IMR-90 (cell line): ENCODE data around the gene SEMA6D. TPM values are rescaled to one million over a fixed set of nuclear protein-coding genes. Genes with fewer than 3 reads are reported as not detected.

Experiments
- ATAC-seq: fragments of 200-7000 bp; cut with Tn5 transposase; 2 replicates; pipeline ENCODE4 v1.9.1; 2020; ENCODE audit warnings: low read depth, mild to moderate bottlenecking, moderate library complexity
- BruUV-seq: library from RNA; stranded (reverse); fragments of 400-500 nt; replicated peaks from 2 replicates; lab custom pipeline; 2021; lab: Mats Ljungman, UMichigan
- CTCF ChIA-PET: fragments of 300-600 bp; formaldehyde crosslinking; extraction: SDS; loops from one replicate; lab custom pipeline; 2021; ENCODE audit warnings: antibody characterized with exemption; lab: Yijun Ruan, JAX
- POLR2A ChIA-PET: fragments of 300-600 bp; sonication (Branson Sonifier 250); formaldehyde crosslinking; loops from one replicate; lab custom pipeline; 2022; ENCODE audit warnings: antibody characterized with exemption; ENCODE audit not compliant: unreplicated experiment; lab: Charles Lee
- DNase-seq: peaks from one replicate; pipeline ENCODE4 v3.0.0; 2013
- H2AFZ ChIP-seq: replicated peaks from 2 replicates; pipeline ENCODE3; 2013; ENCODE audit warnings: low read length, mild to moderate bottlenecking; ENCODE audit not compliant: poor library complexity
- H2AK5ac ChIP-seq: 2 replicates; pipeline ENCODE4 v1.6.1; 2013; ENCODE audit warnings: low read depth, low read length, inconsistent platforms
- H2AK9ac ChIP-seq: replicated peaks from 2 replicates; pipeline ENCODE3; 2013; ENCODE audit warnings: mild to moderate bottlenecking, low read depth, low read length, moderate library complexity; ENCODE audit not compliant: poor library complexity
- H2BK120ac ChIP-seq: 2 replicates; pipeline ENCODE4 v1.6.1; 2013; ENCODE audit warnings: low read depth, low read length, inconsistent platforms
- H2BK15ac ChIP-seq: 3 replicates; pipeline ENCODE4 v1.6.1; 2013; ENCODE audit warnings: low read depth, low read length, inconsistent platforms
- H2BK20ac ChIP-seq: 2 replicates; pipeline ENCODE4 v1.6.1; 2013; ENCODE audit warnings: low read depth, mild to moderate bottlenecking, inconsistent platforms, low read length, moderate library complexity
- H2BK5ac ChIP-seq: 2 replicates; pipeline ENCODE4 v1.6.1; 2013; ENCODE audit warnings: mild to moderate bottlenecking, low read depth, low read length, inconsistent platforms; ENCODE audit not compliant: poor library complexity, severe bottlenecking
- H3K14ac ChIP-seq: replicated peaks from 2 replicates; pipeline ENCODE4 v1.6.1; 2013; ENCODE audit warnings: low read depth, low read length, inconsistent platforms
- H3K18ac ChIP-seq: 2 replicates; pipeline ENCODE4 v1.6.1; 2013; ENCODE audit warnings: low read depth, low read length, control low read depth
- H3K23ac ChIP-seq: 2 replicates; pipeline ENCODE4 v1.6.1; 2013; ENCODE audit warnings: low read depth, low read length, inconsistent platforms
- H3K27ac ChIP-seq: 2 replicates; pipeline ENCODE4 v1.5.1; 2013; ENCODE audit warnings: mild to moderate bottlenecking, control low read depth, low read length; ENCODE audit not compliant: insufficient read depth
- H3K27me3 ChIP-seq: 2 replicates; pipeline ENCODE4 v1.6.1; 2013; ENCODE audit warnings: low read length; ENCODE audit not compliant: control insufficient read depth, insufficient read depth
- H3K36me3 ChIP-seq: 2 replicates; pipeline ENCODE4 v1.6.1; 2013; ENCODE audit warnings: low read length, mixed read lengths; ENCODE audit not compliant: control insufficient read depth, insufficient read depth
- H3K4ac ChIP-seq: 2 replicates; pipeline ENCODE4 v1.6.1; 2013; ENCODE audit warnings: low read depth, low read length, inconsistent platforms
- H3K4me1 ChIP-seq: 2 replicates; pipeline ENCODE4 v1.6.1; 2013; ENCODE audit warnings: low read length, mixed read lengths; ENCODE audit not compliant: control insufficient read depth, insufficient read depth
- H3K4me2 ChIP-seq: 2 replicates; pipeline ENCODE4 v1.6.1; 2013; ENCODE audit warnings: low read depth, mild to moderate bottlenecking, control low read depth, low read length, moderate library complexity
- H3K4me3 ChIP-seq: 2 replicates; pipeline ENCODE4 v1.5.1; 2013; ENCODE audit warnings: low read depth, mild to moderate bottlenecking, control low read depth, low read length, moderate library complexity; ENCODE audit not compliant: insufficient read depth
- H3K56ac ChIP-seq: 2 replicates; pipeline ENCODE4 v1.6.1; 2013; ENCODE audit warnings: low read length, inconsistent platforms; ENCODE audit not compliant: insufficient read depth; ENCODE audit errors: extremely low read depth
- H3K79me1 ChIP-seq, 2 experiments: 2 replicates each; pipeline ENCODE4 v1.6.1; 2013; ENCODE audit warnings: low read length in 2 of 2, inconsistent platforms in 1 of 2, low read depth in 1 of 2
- H3K9ac ChIP-seq: 2 replicates; pipeline ENCODE4 v1.6.1; 2013; ENCODE audit warnings: low read depth, low read length, control low read depth
- H3K9me1 ChIP-seq: 2 replicates; pipeline ENCODE4 v1.6.1; 2013; ENCODE audit warnings: low read length, inconsistent platforms; ENCODE audit not compliant: insufficient read depth
- H3K9me3 ChIP-seq: 2 replicates; pipeline ENCODE4 v1.6.1; 2013; ENCODE audit warnings: low read length; ENCODE audit not compliant: control insufficient read depth, insufficient read depth
- H4K20me1 ChIP-seq: 2 replicates; pipeline ENCODE4 v1.6.1; 2013; ENCODE audit warnings: low read length, inconsistent platforms; ENCODE audit not compliant: insufficient read depth
- H4K5ac ChIP-seq: 2 replicates; pipeline ENCODE4 v1.6.1; 2013; ENCODE audit warnings: mild to moderate bottlenecking, low read depth, low read length, control low read depth
- H4K8ac ChIP-seq, 2 experiments: 2 replicates each; pipeline ENCODE4 v1.6.1; 2013; ENCODE audit warnings: low read depth in 2 of 2, low read length in 2 of 2, control low read depth in 1 of 2, inconsistent platforms in 1 of 2
- H4K91ac ChIP-seq: 2 replicates; pipeline ENCODE4 v1.6.1; 2013; ENCODE audit warnings: low read depth, low read length, inconsistent platforms; ENCODE audit not compliant: insufficient read depth
- BHLHE40 ChIP-seq: fragments of 150-350 bp; IDR thresholded peaks from 2 replicates; pipeline ENCODE4 v1.6.1; 2016; ENCODE audit warnings: mild to moderate bottlenecking, low read depth, low read length
- CEBPB ChIP-seq: IDR thresholded peaks from 2 replicates; pipeline ENCODE4 v1.6.1; 2012; ENCODE audit warnings: low read depth, low read length, improper control_type of control experiment
- CHD1 ChIP-seq: IDR thresholded peaks from 2 replicates; pipeline ENCODE4 v1.6.1; 2012; ENCODE audit warnings: low read depth, low read length, improper control_type of control experiment
- CTCF ChIP-seq: conservative IDR thresholded peaks from 2 replicates; pipeline ENCODE4 v1.5.1; 2012; ENCODE audit warnings: mild to moderate bottlenecking, low read depth, low read length, improper control_type of control experiment
- FOS ChIP-seq: fragments of 150-350 bp; IDR thresholded peaks from 2 replicates; pipeline ENCODE4 v1.6.1; 2016; ENCODE audit warnings: low read depth, low read length
- MAFK ChIP-seq: IDR thresholded peaks from 2 replicates; pipeline ENCODE4 v1.6.1; 2012; ENCODE audit warnings: low read depth, low read length, improper control_type of control experiment
- MAZ ChIP-seq: IDR thresholded peaks from 2 replicates; pipeline ENCODE4 v1.6.1; 2012; ENCODE audit warnings: low read depth, mild to moderate bottlenecking, low read length, improper control_type of control experiment, moderate library complexity, borderline replicate concordance
- MXI1 ChIP-seq: IDR thresholded peaks from 2 replicates; pipeline ENCODE4 v1.6.1; 2012; ENCODE audit warnings: low read depth, mild to moderate bottlenecking, low read length, moderate library complexity, borderline replicate concordance
- NFE2L2 ChIP-seq: fragments of 150-350 bp; IDR thresholded peaks from 2 replicates; pipeline ENCODE4 v1.6.1; 2016; ENCODE audit warnings: low read depth, mild to moderate bottlenecking, low read length
- POLR2A ChIP-seq: IDR thresholded peaks from 2 replicates; pipeline ENCODE4 v1.6.1; 2012; ENCODE audit warnings: mild to moderate bottlenecking, low read depth, low read length
- RAD21 ChIP-seq: IDR thresholded peaks from 2 replicates; pipeline ENCODE4 v1.6.1; 2012; ENCODE audit warnings: low read length, improper control_type of control experiment
- RCOR1 ChIP-seq: IDR thresholded peaks from 2 replicates; pipeline ENCODE4 v1.6.1; 2012; ENCODE audit warnings: mild to moderate bottlenecking, low read length, improper control_type of control experiment; ENCODE audit not compliant: insufficient replicate concordance
- RFX5 ChIP-seq: IDR thresholded peaks from 2 replicates; pipeline ENCODE4 v1.8.0; 2012; ENCODE audit warnings: low read depth, mild to moderate bottlenecking, low read length, moderate library complexity
- SMC3 ChIP-seq: fragments of 150-350 bp; IDR thresholded peaks from 2 replicates; pipeline ENCODE4 v1.6.1; 2016; ENCODE audit warnings: low read depth, mild to moderate bottlenecking, antibody characterized with exemption, low read length, moderate library complexity
- USF2 ChIP-seq: fragments of 150-350 bp; IDR thresholded peaks from 2 replicates; pipeline ENCODE4 v1.6.1; 2017; ENCODE audit warnings: mild to moderate bottlenecking, antibody characterized with exemption, low read length, low read depth
- WGBS, 2 experiments: methylation state at CpG; one replicate each; pipeline versions ENCODE4 v1.1.5 to v1.1.7; 2013; ENCODE audit warnings: missing lambda C conversion rate in 2 of 2; ENCODE audit not compliant: insufficient read length in 1 of 2; ENCODE audit errors: extremely low coverage in 2 of 2; 5-methylcytosine and 5-hydroxymethylcytosine counted together
- dilution Hi-C: fragments of 300-500 bp; cut with HindIII; formaldehyde crosslinking; loops from one replicate; pipeline ENCODE4 v1.14.3; 2018; ENCODE audit warnings: low sequenced_read_pairs; ENCODE audit not compliant: unreplicated experiment
- in situ Hi-C: fragments of 300-500 bp; cut with MboI; formaldehyde crosslinking; loops from 3 replicates; pipeline ENCODE4 v1.14.3; 2019; ENCODE audit warnings: low sequenced_read_pairs, inconsistent platforms, mixed read lengths
- intact Hi-C: fragments of 100-400 bp; cut with micrococcal nuclease; formaldehyde crosslinking; loops from 2 replicates; pipeline ENCODE4 v1.10.0; 2022
- polyA plus RNA-seq, 3 experiments: library from polyadenylated mRNA; depleted of rRNA; stranded (reverse); fragments of >200 nt; gene quantifications; 2 replicates each; pipeline ENCODE4 v1.2.3, GENCODE V29; 2012; ENCODE audit warnings: low replicate concordance in 1 of 3
- total RNA-seq: library from RNA; depleted of rRNA; stranded (reverse); fragments of >200 nt; gene quantifications from 2 replicates; pipeline ENCODE4 v1.2.3, GENCODE V29; 2012

Gene SEMA6D
- total and polyA plus RNA-seq, 2 of the 4 experiments (the other 2 are of a cell fraction): 12.6 to 17.4 TPM

- H3K4ac ChIP-seq: no peak overlapping the region
- no TSS peak for BruUV-seq
- POLR2A ChIA-PET: interaction anchor here (0.6 kb wide), 1 partner anchor 27 kb away, joined by 3 read pairs; no protein-coding TSS in a partner anchor
- H3K18ac ChIP-seq: no peak overlapping the region
- H3K9me3 ChIP-seq: no peaks in the 10 kb centered on the region
- H4K8ac ChIP-seq: no peak overlapping the region
- no peak overlapping the region for H2BK20ac ChIP-seq
- H3K14ac ChIP-seq: no peak overlapping the region
- no peak overlapping the region for H2BK120ac ChIP-seq
- WGBS, 2 experiments: 0% methylated on average over 1 of the region's 9 CpGs; no CpG with 5 or more reads in 1 of the 2 experiments
- H2AK5ac ChIP-seq: no peak overlapping the region
- no peak overlapping the region for H3K9ac ChIP-seq
- peaks cover 17% of the 10 kb centered on the region for H3K27me3 ChIP-seq
- DNase-seq (peak; percentile 25), ATAC-seq (peak; percentile 40)
- H2BK5ac ChIP-seq: no peak overlapping the region
- intact Hi-C loops: no loop called here
- no peaks in the 10 kb centered on the region for H3K36me3 ChIP-seq
- in situ Hi-C loops: no loop called here
- H3K27ac ChIP-seq: no peak overlapping the region
- H2BK15ac ChIP-seq: no peak overlapping the region
- no peak overlapping the region for H3K23ac ChIP-seq
- no peak overlapping the region for H2AFZ ChIP-seq
- peak overlapping the region; percentile 29; the same call in 1 of the 2 replicates for H3K4me2 ChIP-seq
- no peak overlapping the region for H4K5ac ChIP-seq
- H3K4me3 ChIP-seq: no peak overlapping the region
- H2AK9ac ChIP-seq: no peak overlapping the region
- dilution Hi-C loops: no loop called here
- peaks cover 3% of the 10 kb centered on the region; the same call in 1 of the 2 replicates for H3K4me1 ChIP-seq
- H4K20me1 ChIP-seq: no peaks in the 10 kb centered on the region
- CTCF ChIA-PET: interaction anchor here (1.7 kb wide), 1 partner anchor 9 kb away, joined by 8 read pairs; no protein-coding TSS in a partner anchor
- no peak overlapping the region for H3K56ac ChIP-seq
- no peak overlapping the region for H4K91ac ChIP-seq
- no peaks in the 10 kb centered on the region for H3K79me1 ChIP-seq
- H3K9me1 ChIP-seq: no peaks in the 10 kb centered on the region
- TF ChIP-seq MXI1: no peak
- no peak for TF ChIP-seq MAZ
- TF ChIP-seq POLR2A: no peak
- TF ChIP-seq USF2: no peak
- no peak for TF ChIP-seq CEBPB
- no peak for TF ChIP-seq NFE2L2
- TF ChIP-seq FOS: no peak
- no peak for TF ChIP-seq BHLHE40
- no peak for TF ChIP-seq RAD21
- TF ChIP-seq CTCF: no peak
- no peak for TF ChIP-seq RFX5
- no peak for TF ChIP-seq RCOR1
- TF ChIP-seq CHD1: no peak
- TF ChIP-seq MAFK: no peak
- no peak for TF ChIP-seq SMC3
Observed at GRCh38 chr15:47820057-47820746, 102.9 kb downstream of the SEMA6D start.
